SK-N-SH treated with all-trans-retinoic acid at 6 μM for 48 hours (cell line): ENCODE data around the gene IFI30.

Source experiments
- TCF4 ChIP-seq: fragments of 250-450 bp; sonication (Bioruptor Pico); IDR thresholded peaks from 2 replicates; pipeline ENCODE4 v1.8.0; 2021; ENCODE audit warnings: mild to moderate bottlenecking, moderate library complexity, borderline replicate concordance
- TSHZ2 ChIP-seq: fragments of 250-450 bp; sonication (Bioruptor Pico); IDR thresholded peaks from 2 replicates; pipeline ENCODE4 v1.5.0; 2020; ENCODE audit warnings: mild to moderate bottlenecking, moderate library complexity

- TF ChIP-seq TSHZ2 (CRISPR knock-in tag) (no peak), TCF4 (CRISPR knock-in tag) (no peak)
Observed at GRCh38 chr19:18225702-18226468, 52.3 kb downstream of the IFI30 start, which contains the start of gene PDE4C.
